Measurements from ENCODE around the gene AURKAIP1. TPM values are rescaled to one million over a fixed set of nuclear protein-coding genes. Genes with fewer than 3 reads are reported as not detected.

The AURKAIP1 gene
- total and polyA plus RNA-seq, 9 donors, result 6.0 to 94.0 (median 73.2) TPM

GRCh38 chr1:1336446-1336845 lies 38.6 kb downstream of the AURKAIP1 start:
- Histone ChIP-seq H3K4me1 (ENCODE audit: insufficient read depth) (no peaks in the 10 kb centered on the region), H3K27ac (no peak overlapping the region), H3K4me3 (no peak overlapping the region), H3K36me3 (no peaks in the 10 kb centered on the region), H3K27me3 (no peaks in the 10 kb centered on the region), H3K9me3 (no peaks in the 10 kb centered on the region)
- intact Hi-C loops (cut with DNase I), result no loop called here
- no peak for DNase-seq
- TF ChIP-seq POLR2A (IDR thresholded peaks at IDR 0.05) (no peak), EP300 (IDR thresholded peaks at IDR 0.05) (no peak)
- TF ChIP-seq, protein P1, sequence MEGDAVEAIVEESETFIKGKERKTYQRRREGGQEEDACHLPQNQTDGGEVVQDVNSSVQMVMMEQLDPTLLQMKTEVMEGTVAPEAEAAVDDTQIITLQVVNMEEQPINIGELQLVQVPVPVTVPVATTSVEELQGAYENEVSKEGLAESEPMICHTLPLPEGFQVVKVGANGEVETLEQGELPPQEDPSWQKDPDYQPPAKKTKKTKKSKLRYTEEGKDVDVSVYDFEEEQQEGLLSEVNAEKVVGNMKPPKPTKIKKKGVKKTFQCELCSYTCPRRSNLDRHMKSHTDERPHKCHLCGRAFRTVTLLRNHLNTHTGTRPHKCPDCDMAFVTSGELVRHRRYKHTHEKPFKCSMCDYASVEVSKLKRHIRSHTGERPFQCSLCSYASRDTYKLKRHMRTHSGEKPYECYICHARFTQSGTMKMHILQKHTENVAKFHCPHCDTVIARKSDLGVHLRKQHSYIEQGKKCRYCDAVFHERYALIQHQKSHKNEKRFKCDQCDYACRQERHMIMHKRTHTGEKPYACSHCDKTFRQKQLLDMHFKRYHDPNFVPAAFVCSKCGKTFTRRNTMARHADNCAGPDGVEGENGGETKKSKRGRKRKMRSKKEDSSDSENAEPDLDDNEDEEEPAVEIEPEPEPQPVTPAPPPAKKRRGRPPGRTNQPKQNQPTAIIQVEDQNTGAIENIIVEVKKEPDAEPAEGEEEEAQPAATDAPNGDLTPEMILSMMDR (IDR thresholded peaks at IDR 0.05), result no peak
- WGBS, 3 donors, result 88 to 90% (median 89%) methylated on average over 21 to 26 of the region's 26 CpGs

DNA sequence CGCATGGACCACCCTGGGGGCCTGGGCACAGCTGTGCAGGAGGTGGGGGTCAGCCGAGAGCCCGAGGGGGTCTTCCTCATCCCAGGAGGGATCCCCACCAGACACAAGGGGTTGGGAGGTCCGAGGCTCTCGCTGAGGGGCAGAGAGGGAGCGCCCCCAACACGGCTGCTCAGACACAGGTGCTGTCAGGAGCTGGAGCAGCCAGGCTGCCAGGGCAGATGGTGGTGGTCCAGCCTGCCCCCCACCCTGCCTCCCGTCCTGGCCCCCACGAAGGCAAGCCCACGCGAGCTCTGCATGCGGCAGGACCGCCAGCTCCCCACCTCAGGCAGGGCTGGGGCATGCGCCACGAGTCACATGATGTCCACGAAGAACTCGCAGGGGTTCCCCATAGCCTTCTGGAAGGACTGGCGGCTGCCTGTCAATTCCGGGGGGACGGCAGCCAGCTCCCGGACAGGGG lies 39.2 kb downstream of the AURKAIP1 start:
- TF ChIP-seq EP300 (IDR thresholded peaks at IDR 0.05), result no peak
- TF ChIP-seq, protein P1 (IDR thresholded peaks at IDR 0.05), result no peak
- TF ChIP-seq POLR2A (IDR thresholded peaks at IDR 0.05), result no peak
- Histone ChIP-seq H3K4me1 (ENCODE audit: insufficient read depth) (no peaks in the 10 kb centered on the region), H3K27ac (no peak overlapping the region), H3K27me3 (no peaks in the 10 kb centered on the region), H3K36me3 (no peaks in the 10 kb centered on the region), H3K4me3 (no peak overlapping the region), H3K9me3 (no peaks in the 10 kb centered on the region)
- WGBS, 3 donors, result 81 to 90% (median 83%) methylated on average over 15 to 21 of the region's 21 CpGs
- intact Hi-C loops (cut with DNase I), result no loop called here
- no peak for DNase-seq

DNA sequence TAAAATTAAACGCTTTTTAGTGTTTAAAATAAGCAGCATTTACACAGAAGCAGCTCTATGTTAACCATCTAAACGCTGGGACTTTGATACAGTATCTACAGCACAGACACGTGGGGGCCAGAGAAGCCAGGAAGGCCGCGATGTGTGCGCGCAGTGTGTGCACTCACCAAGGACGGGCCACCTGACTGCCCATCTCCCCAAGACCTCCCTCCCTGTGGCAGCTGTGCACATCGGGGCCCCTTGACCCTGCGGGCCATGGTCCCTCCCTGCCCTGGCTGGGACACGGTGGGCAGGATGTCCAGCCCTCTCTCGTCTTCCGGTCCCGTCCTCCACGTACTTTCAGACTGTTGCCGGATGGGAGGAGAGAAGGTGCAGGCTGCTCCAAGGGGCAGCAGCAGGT lies 39.7 kb downstream of the AURKAIP1 start:
- WGBS, 3 donors, result 62 to 65% (median 64%) methylated on average over 16 of the region's 16 CpGs
- TF ChIP-seq EP300 (IDR thresholded peaks at IDR 0.05), result no peak
- no peak for TF ChIP-seq POLR2A (IDR thresholded peaks at IDR 0.05)
- TF ChIP-seq, protein P1 (IDR thresholded peaks at IDR 0.05), result no peak
- Histone ChIP-seq H3K27ac (no peak overlapping the region), H3K4me3 (no peak overlapping the region), H3K27me3 (no peaks in the 10 kb centered on the region), H3K36me3 (no peaks in the 10 kb centered on the region), H3K9me3 (no peaks in the 10 kb centered on the region), H3K4me1 (ENCODE audit: insufficient read depth) (no peaks in the 10 kb centered on the region)
- no peak for DNase-seq
- intact Hi-C loops (cut with DNase I), result no loop called here

- Histone ChIP-seq H3K36me3 (no peaks in the 10 kb centered on the region), H3K27ac (no peak overlapping the region), H3K4me1 (ENCODE audit: insufficient read depth) (no peaks in the 10 kb centered on the region), H3K27me3 (no peaks in the 10 kb centered on the region), H3K9me3 (no peaks in the 10 kb centered on the region), H3K4me3 (no peak overlapping the region)
- TF ChIP-seq EP300 (IDR thresholded peaks at IDR 0.05) (no peak), POLR2A (IDR thresholded peaks at IDR 0.05) (no peak)
- TF ChIP-seq, protein P1 (IDR thresholded peaks at IDR 0.05), result no peak
- DNase-seq, result no peak
- intact Hi-C loops (cut with DNase I), result no loop called here
- WGBS, 3 donors, result 57 to 66% (median 57%) methylated on average over 10 to 11 of the region's 11 CpGs
These were observed 40.2 kb downstream of the AURKAIP1 start for GRCh38 chr1:1334835-1335234.

Measured in ovary (tissue), 9 donors.